ENCODE measurements around the gene CDH4.

- TF ChIP-seq, protein P1, sequence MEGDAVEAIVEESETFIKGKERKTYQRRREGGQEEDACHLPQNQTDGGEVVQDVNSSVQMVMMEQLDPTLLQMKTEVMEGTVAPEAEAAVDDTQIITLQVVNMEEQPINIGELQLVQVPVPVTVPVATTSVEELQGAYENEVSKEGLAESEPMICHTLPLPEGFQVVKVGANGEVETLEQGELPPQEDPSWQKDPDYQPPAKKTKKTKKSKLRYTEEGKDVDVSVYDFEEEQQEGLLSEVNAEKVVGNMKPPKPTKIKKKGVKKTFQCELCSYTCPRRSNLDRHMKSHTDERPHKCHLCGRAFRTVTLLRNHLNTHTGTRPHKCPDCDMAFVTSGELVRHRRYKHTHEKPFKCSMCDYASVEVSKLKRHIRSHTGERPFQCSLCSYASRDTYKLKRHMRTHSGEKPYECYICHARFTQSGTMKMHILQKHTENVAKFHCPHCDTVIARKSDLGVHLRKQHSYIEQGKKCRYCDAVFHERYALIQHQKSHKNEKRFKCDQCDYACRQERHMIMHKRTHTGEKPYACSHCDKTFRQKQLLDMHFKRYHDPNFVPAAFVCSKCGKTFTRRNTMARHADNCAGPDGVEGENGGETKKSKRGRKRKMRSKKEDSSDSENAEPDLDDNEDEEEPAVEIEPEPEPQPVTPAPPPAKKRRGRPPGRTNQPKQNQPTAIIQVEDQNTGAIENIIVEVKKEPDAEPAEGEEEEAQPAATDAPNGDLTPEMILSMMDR (IDR thresholded peaks at IDR 0.05): no peak
- no peak for TF ChIP-seq POLR2A (IDR thresholded peaks at IDR 0.05)
These were observed 599.2 kb downstream of the CDH4 start for GRCh38 chr20:61850926-61851900.
